GM19372 (cell line): Measurements from ENCODE around the gene TYW1B.
A peak's percentile ranks its signal among the peaks of the same experiment; 100 is the strongest.
"Not testable (repeated sequence)": the region's sequence is repeated elsewhere in the genome, so short reads cannot be mapped to it uniquely, and the experiment has no call there.

Experiments
- ATAC-seq: cut with Tn5 transposase; IDR thresholded peaks from one replicate; pipeline ENCODE4 v1.9.1; 2021; ENCODE audit warnings: mild to moderate bottlenecking, low read depth, moderate library complexity; ENCODE audit not compliant: unreplicated experiment

TYW1B gene

GRCh38 chr7:72827839-72828591 is at the start of gene TYW1B:
TSS of gene TYW1B (minus strand) at chr7:72828200. CDS start at chr7:72828075, 125 bp downstream.
- ATAC-seq = peak; percentile 83

GRCh38 chr7:72867591-72867990 is 39.6 kb upstream of the TYW1B start:
- not testable (repeated sequence) for ATAC-seq

GRCh38 chr7:72858846-72859400 is 30.9 kb upstream of the TYW1B start:
- ATAC-seq = not testable (repeated sequence)

GRCh38 chr7:72857925-72858324 is 29.9 kb upstream of the TYW1B start:
- not testable (repeated sequence) for ATAC-seq

GRCh38 chr7:72855261-72855660 is 27.3 kb upstream of the TYW1B start:
- not testable (repeated sequence) for ATAC-seq

GRCh38 chr7:72852937-72853336 is 24.9 kb upstream of the TYW1B start:
- not testable (repeated sequence) for ATAC-seq

GRCh38 chr7:72850746-72851145 is 22.7 kb upstream of the TYW1B start:
- ATAC-seq = not testable (repeated sequence)

- ATAC-seq = not testable (repeated sequence)
These were observed 16.1 kb upstream of the TYW1B start for GRCh38 chr7:72844146-72844545.

GRCh38 chr7:72843166-72843565 is 15.2 kb upstream of the TYW1B start:
- ATAC-seq = not testable (repeated sequence)

GRCh38 chr7:72840966-72841511 is 13.0 kb upstream of the TYW1B start:
- ATAC-seq = not testable (repeated sequence)

- not testable (repeated sequence) for ATAC-seq
These were observed 10.3 kb upstream of the TYW1B start for GRCh38 chr7:72838315-72838714.

GRCh38 chr7:72837291-72837690 is 9.3 kb upstream of the TYW1B start:
- not testable (repeated sequence) for ATAC-seq

GRCh38 chr7:72830567-72830966 is 2.6 kb upstream of the TYW1B start:
- ATAC-seq = not testable (repeated sequence)

GRCh38 chr7:72829687-72830354 is 1.8 kb upstream of the TYW1B start:
- ATAC-seq = peak; percentile 17

- peak; percentile 52 for ATAC-seq
These were observed 1.3 kb upstream of the TYW1B start for GRCh38 chr7:72829291-72829686.

GRCh38 chr7:72823765-72824732 is 4.0 kb downstream of the TYW1B start:
- not testable (repeated sequence) for ATAC-seq

- not testable (repeated sequence) for ATAC-seq
These were observed 5.5 kb downstream of the TYW1B start for GRCh38 chr7:72822497-72822896.

GRCh38 chr7:72818663-72819361 is 9.2 kb downstream of the TYW1B start:
- ATAC-seq = not testable (repeated sequence)

GRCh38 chr7:72817661-72818060 is 10.3 kb downstream of the TYW1B start:
- ATAC-seq = not testable (repeated sequence)
